ENCODE data around the gene ZSWIM5. TPM values are rescaled to one million over a fixed set of nuclear protein-coding genes. Genes with fewer than 3 reads are reported as not detected.
"Not testable (repeated sequence)": the region's sequence is repeated elsewhere in the genome, so short reads cannot be mapped to it uniquely, and the experiment has no call there.

Gene ZSWIM5
- total and polyA plus RNA-seq, 9 of the 15 experiments (the other 6 are each of a cell fraction or from before 2014, with no cell fraction given) = under 0.01 to 0.07 (median 0.03) TPM; not detected in 3

DNA sequence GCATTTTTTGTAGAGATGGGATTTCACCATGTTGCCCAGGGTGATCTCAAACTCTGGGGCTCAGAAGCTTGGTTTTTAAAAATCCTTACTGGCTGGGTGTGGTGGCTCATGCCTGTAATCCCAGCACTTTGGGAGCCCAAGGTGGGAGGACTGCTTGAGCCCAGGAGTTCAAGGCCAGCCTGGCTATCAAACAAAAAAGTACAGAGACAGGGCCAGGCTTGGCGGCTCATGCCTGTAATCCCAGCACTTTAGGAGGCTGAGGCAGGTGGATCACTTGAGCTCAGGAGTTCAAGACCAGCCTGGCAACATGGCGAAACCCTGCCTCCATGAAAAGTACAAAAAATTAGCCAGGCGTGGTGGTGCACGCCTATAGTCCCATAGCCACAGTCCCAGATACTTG is 112.0 kb downstream of the ZSWIM5 start:
- in situ Hi-C loops (cut with MboI); CTCF ChIA-PET (ENCODE audit: low intra/inter-chr PET ratio); intact Hi-C loops (cut with micrococcal nuclease): not testable (repeated sequence)

DNA sequence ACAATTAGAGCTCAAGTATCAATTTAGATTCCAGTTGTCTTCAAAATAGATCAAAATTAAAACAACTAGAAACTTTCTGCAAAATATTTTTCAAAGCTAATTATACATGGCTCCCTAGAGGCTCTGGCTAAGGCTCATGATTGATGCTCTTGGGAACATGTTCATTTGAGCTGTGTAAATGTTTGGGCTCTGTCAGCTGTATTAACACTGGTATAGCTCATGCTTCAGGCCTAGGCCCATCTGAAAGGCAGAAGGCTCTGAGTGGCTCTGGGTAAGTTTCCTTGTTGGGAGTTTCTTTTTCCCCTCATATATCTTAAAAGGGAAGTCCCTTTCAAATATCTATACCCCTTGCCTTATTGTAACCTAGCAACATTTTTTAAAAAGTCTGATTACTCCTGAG is 113.1 kb downstream of the ZSWIM5 start:
- no peak overlapping the region for H3K27ac ChIP-seq (ENCODE audit: extremely low read depth, low read depth, low read length)
- no peak overlapping the region for H3K4me2 ChIP-seq (ENCODE audit: insufficient read depth, low read length)
- BruUV-seq (replicated peaks) = no TSS peak
- no peaks in the 10 kb centered on the region for H3K9me1 ChIP-seq (ENCODE audit: control insufficient read depth, insufficient read depth, low read length)
- FAIRE-seq (no peak), ATAC-seq (no peak), DNase-seq (ENCODE audit: extremely low read depth in 1 of 4, low spot score in 3 of 4) (no peak)
- no peak overlapping the region for H3K4me3 ChIP-seq
- in situ Hi-C loops (cut with MboI) (no loop called here), intact Hi-C loops (cut with micrococcal nuclease) (no loop called here)
- CTCF ChIA-PET (ENCODE audit: low intra/inter-chr PET ratio) = no interaction called here
- peaks cover 6 to 11% of the 10 kb centered on the region in 2 experiments; a peak in 2 of 5 replicates for H3K27me3 ChIP-seq (ENCODE audit: control insufficient read depth in 2 of 2, insufficient read depth in 2 of 2, low read length in 2 of 2)
- no peak overlapping the region for H2AFZ ChIP-seq (ENCODE audit: low read depth, low read length)
- H3K36me3 ChIP-seq (ENCODE audit: control insufficient read depth, insufficient read depth, low read length) = no peaks in the 10 kb centered on the region
- no peaks in the 10 kb centered on the region for H3K4me1 ChIP-seq (replicated peaks in 1 of 2; ENCODE audit: control insufficient read depth in 2 of 2, insufficient read depth in 2 of 2, low read length in 2 of 2)
- H3K79me2 ChIP-seq (ENCODE audit: control insufficient read depth, insufficient read depth, low read length) = no peaks in the 10 kb centered on the region
- H3K9ac ChIP-seq (ENCODE audit: insufficient read depth in 1 of 2, low read depth in 2 of 2, low read length in 2 of 2) = no peak overlapping the region
- POLR2A ChIA-PET = interaction anchor here (1.0 to 1.5 kb wide), 3 partner anchors 14 to 79 kb away, joined by 3 to 5 read pairs (median 3); no protein-coding TSS in a partner anchor
- no peaks in the 10 kb centered on the region for H4K20me1 ChIP-seq (replicated peaks; ENCODE audit: control insufficient read depth, insufficient read depth, low read length)
- no peaks in the 10 kb centered on the region for H3K9me3 ChIP-seq (replicated peaks; ENCODE audit: control insufficient read depth, insufficient read depth, low read depth, low read length)
- no peak for TF ChIP-seq LEF1 (IDR thresholded peaks at IDR 0.05)
- TF ChIP-seq, protein P1, sequence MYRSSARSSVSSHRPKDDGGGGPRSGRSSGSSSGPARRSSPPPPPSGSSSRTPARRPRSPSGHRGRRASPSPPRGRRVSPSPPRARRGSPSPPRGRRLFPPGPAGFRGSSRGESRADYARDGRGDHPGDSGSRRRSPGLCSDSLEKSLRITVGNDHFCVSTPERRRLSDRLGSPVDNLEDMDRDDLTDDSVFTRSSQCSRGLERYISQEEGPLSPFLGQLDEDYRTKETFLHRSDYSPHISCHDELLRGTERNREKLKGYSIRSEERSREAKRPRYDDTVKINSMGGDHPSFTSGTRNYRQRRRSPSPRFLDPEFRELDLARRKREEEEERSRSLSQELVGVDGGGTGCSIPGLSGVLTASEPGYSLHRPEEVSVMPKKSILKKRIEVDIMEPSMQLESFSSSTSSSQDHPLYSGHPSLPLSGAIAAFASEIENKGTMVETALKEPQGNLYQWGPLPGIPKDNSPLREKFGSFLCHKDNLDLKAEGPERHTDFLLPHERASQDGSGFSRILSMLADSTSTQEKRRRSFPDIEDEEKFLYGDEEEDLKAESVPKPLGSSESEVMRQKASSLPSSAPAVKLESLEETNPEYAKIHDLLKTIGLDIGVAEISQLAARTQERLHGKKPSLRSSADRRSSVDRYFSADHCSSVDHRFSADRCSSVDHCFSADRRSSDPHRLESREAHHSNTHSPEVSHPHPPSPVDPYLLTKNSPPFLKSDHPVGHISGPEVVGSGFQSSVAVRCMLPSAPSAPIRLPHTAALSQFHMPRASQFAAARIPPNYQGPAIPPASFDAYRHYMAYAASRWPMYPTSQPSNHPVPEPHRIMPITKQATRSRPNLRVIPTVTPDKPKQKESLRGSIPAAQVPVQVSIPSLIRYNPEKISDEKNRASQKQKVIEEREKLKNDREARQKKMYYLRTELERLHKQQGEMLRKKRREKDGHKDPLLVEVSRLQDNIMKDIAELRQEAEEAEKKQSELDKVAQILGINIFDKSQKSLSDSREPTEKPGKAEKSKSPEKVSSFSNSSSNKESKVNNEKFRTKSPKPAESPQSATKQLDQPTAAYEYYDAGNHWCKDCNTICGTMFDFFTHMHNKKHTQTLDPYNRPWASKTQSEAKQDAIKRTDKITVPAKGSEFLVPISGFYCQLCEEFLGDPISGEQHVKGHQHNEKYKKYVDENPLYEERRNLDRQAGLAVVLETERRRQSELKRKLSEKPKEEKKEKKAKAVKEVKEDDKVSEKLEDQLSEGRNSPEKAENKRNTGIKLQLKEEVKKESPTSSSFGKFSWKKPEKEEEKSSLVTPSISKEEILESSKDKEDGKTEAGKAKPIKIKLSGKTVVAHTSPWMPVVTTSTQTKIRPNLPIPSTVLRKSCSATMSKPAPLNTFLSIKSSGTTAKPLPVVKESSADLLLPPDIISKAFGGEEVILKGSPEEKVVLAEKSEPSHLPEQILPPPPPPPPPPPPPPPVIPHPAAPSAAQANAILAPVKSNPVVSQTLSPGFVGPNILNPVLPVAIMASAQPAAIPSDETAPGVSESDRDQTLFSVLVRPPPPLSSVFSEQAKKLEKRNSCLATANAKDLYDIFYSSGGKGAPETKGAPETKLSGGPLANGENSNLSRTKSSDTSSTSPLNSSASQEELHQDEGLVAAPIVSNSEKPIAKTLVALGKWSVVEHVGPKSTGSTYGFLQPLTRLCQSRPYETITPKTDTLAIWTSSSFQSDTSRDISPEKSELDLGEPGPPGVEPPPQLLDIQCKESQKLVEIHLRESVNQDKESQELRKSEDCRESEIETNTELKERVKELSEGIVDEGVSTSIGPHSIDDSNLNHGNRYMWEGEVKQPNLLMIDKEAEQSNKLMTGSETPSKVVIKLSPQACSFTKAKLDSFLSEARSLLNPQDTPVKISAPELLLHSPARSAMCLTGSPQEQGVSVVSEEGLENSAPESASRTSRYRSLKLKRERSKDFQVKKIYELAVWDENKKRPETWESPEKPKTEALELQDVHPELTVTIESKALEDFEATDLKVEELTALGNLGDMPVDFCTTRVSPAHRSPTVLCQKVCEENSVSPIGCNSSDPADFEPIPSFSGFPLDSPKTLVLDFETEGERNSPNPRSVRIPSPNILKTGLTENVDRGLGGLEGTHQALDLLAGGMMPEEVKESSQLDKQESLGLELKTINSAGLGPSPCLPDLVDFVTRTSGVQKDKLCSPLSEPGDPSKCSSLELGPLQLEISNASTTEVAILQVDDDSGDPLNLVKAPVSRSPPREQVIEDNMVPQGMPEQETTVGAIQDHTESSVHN (IDR thresholded peaks at IDR 0.05; ENCODE audit: borderline replicate concordance in 1 of 2, low read depth in 1 of 2) = no peak
- TF ChIP-seq RAD51 (IDR thresholded peaks at IDR 0.05; ENCODE audit: borderline replicate concordance, low read depth) = no peak
- TF ChIP-seq SIRT6 (IDR thresholded peaks at IDR 0.05; ENCODE audit: low read depth, low read length) = no peak
- no peak for TF ChIP-seq BRD9 (IDR thresholded peaks at IDR 0.05; ENCODE audit: low read depth, partially characterized antibody)
- TF ChIP-seq ZNF212 (CRISPR knock-in tag; IDR thresholded peaks at IDR 0.05) = no peak

More for the DNA sequence above, 112.0 kb downstream of the ZSWIM5 start:
- H3K27ac ChIP-seq (ENCODE audit: extremely low read depth, low read depth, low read length); BruUV-seq (replicated peaks); H2AFZ ChIP-seq (ENCODE audit: low read depth, low read length); H3K4me3 ChIP-seq; H4K20me1 ChIP-seq (replicated peaks; ENCODE audit: control insufficient read depth, insufficient read depth, low read length); H3K9me1 ChIP-seq (ENCODE audit: control insufficient read depth, insufficient read depth, low read length); DNase-seq (ENCODE audit: extremely low read depth in 1 of 4, low spot score in 3 of 4); H3K4me2 ChIP-seq (ENCODE audit: insufficient read depth, low read length); H3K36me3 ChIP-seq (ENCODE audit: control insufficient read depth, insufficient read depth, low read length); H3K9ac ChIP-seq (ENCODE audit: insufficient read depth in 1 of 2, low read depth in 2 of 2, low read length in 2 of 2); H3K79me2 ChIP-seq (ENCODE audit: control insufficient read depth, insufficient read depth, low read length); H3K9me3 ChIP-seq (replicated peaks; ENCODE audit: control insufficient read depth, insufficient read depth, low read depth, low read length); FAIRE-seq; ATAC-seq; H3K4me1 ChIP-seq (replicated peaks in 1 of 2; ENCODE audit: control insufficient read depth in 2 of 2, insufficient read depth in 2 of 2, low read length in 2 of 2): not testable (repeated sequence)
- POLR2A ChIA-PET = interaction anchor here (0.7 kb wide), 1 partner anchor 493 kb away, joined by 3 read pairs; no protein-coding TSS in a partner anchor
- H3K27me3 ChIP-seq (ENCODE audit: control insufficient read depth in 2 of 2, insufficient read depth in 2 of 2, low read length in 2 of 2) = peaks cover 6 to 11% of the 10 kb centered on the region in 2 experiments; a peak in 1 of 5 replicates
- whole genome bisulfite sequencing (ENCODE audit: insufficient coverage, low coverage, missing lambda C conversion rate) = 13% methylated on average over 4 of the region's 4 CpGs
